ENCODE data around the gene ZNRF2. TPM values are rescaled to one million over a fixed set of nuclear protein-coding genes. Genes with fewer than 3 reads are reported as not detected.
A peak's percentile ranks its signal among the peaks of the same experiment; 100 is the strongest.

Gene ZNRF2
- total RNA-seq, 1 experiment from 2014 or later, result 24.7 TPM

GRCh38 chr7:30391806-30392205 is 107.4 kb downstream of the ZNRF2 start:
- Histone ChIP-seq H3K27ac (no peak overlapping the region), H3K9me3 (ENCODE audit: insufficient read depth, low read depth) (no peaks in the 10 kb centered on the region), H3K79me2 (ENCODE audit: low read depth) (no peaks in the 10 kb centered on the region), H2AFZ (no peak overlapping the region), H3K9me2 (ENCODE audit: insufficient read depth) (no peaks in the 10 kb centered on the region), H3K4me1 (replicated peaks; ENCODE audit: insufficient read depth) (peaks cover 8% of the 10 kb centered on the region; the same call in 1 of the 2 replicates), H4K20me1 (ENCODE audit: insufficient read depth) (no peaks in the 10 kb centered on the region), H3K4me2 (no peak overlapping the region), H3K27me3 (ENCODE audit: insufficient read depth, low read depth) (no peaks in the 10 kb centered on the region), H3K36me3 (ENCODE audit: low read depth) (no peaks in the 10 kb centered on the region), H3K4me3 (no peak overlapping the region), H3F3A (ENCODE audit: insufficient read depth, low read depth) (peaks cover 7% of the 10 kb centered on the region; the same call in 1 of the 2 replicates)
- intact Hi-C loops (cut with micrococcal nuclease; ENCODE audit: unreplicated experiment), result no loop called here
- BruUV-seq (replicated peaks), result no TSS peak
- TF ChIP-seq EZH2 (IDR thresholded peaks at IDR 0.05; ENCODE audit: low read depth) (no peak), CTCF (conservative IDR thresholded peaks at IDR 0.05) (no peak)
- ChIA-PET CTCF (no interaction called here), POLR2A (ENCODE audit: unreplicated experiment) (interaction anchor here (0.6 kb wide), 2 partner anchors 183 to 243 kb away, joined by 3 read pairs; no protein-coding TSS in a partner anchor)
- peak in 1 of 2 experiments; percentile 14 for DNase-seq

- Histone ChIP-seq H3K4me1 (replicated peaks; ENCODE audit: insufficient read depth) (peaks cover 8% of the 10 kb centered on the region; the same call in 1 of the 2 replicates), H3K36me3 (ENCODE audit: low read depth) (no peaks in the 10 kb centered on the region), H3K4me3 (no peak overlapping the region), H3K27ac (no peak overlapping the region), H3K4me2 (no peak overlapping the region), H3K9me2 (ENCODE audit: insufficient read depth) (no peaks in the 10 kb centered on the region), H3K79me2 (ENCODE audit: low read depth) (no peaks in the 10 kb centered on the region), H3K9me3 (ENCODE audit: insufficient read depth, low read depth) (no peaks in the 10 kb centered on the region), H3K27me3 (ENCODE audit: insufficient read depth, low read depth) (no peaks in the 10 kb centered on the region), H2AFZ (no peak overlapping the region), H4K20me1 (ENCODE audit: insufficient read depth) (no peaks in the 10 kb centered on the region), H3F3A (ENCODE audit: insufficient read depth, low read depth) (peaks cover 7% of the 10 kb centered on the region; the same call in 1 of the 2 replicates)
- BruUV-seq (replicated peaks), result no TSS peak
- ChIA-PET POLR2A (ENCODE audit: unreplicated experiment) (no interaction called here), CTCF (interaction anchor here (0.6 kb wide), 1 partner anchor 59 kb away, joined by 3 read pairs; no protein-coding TSS in a partner anchor)
- no peak for TF ChIP-seq CTCF (conservative IDR thresholded peaks at IDR 0.05)
- no peak for TF ChIP-seq EZH2 (IDR thresholded peaks at IDR 0.05; ENCODE audit: low read depth)
- intact Hi-C loops (cut with micrococcal nuclease; ENCODE audit: unreplicated experiment), result loop anchor here (5.0 kb wide), 2 partner anchors 33 to 103 kb away; no protein-coding TSS in a partner anchor
- no peak for DNase-seq
Observed at GRCh38 chr7:30395676-30396075, 111.3 kb downstream of the ZNRF2 start.

- no peaks in the 10 kb centered on the region for H3K9me3 ChIP-seq (ENCODE audit: insufficient read depth, low read depth)
- TF ChIP-seq EZH2 (IDR thresholded peaks at IDR 0.05; ENCODE audit: low read depth), result no peak
- peak; percentile 39; the same call in 1 of the 2 replicates for TF ChIP-seq CTCF (conservative IDR thresholded peaks at IDR 0.05)
- POLR2A ChIA-PET (ENCODE audit: unreplicated experiment), result interaction anchor here (0.9 kb wide), 1 partner anchor 32 kb away, joined by 4 read pairs; no protein-coding TSS in a partner anchor
- no peaks in the 10 kb centered on the region for H3K9me2 ChIP-seq (ENCODE audit: insufficient read depth)
- CTCF ChIA-PET, result interaction anchor here (0.6 kb wide), 2 partner anchors 47 to 60 kb away, joined by 3 read pairs; no protein-coding TSS in a partner anchor
- no peak overlapping the region for H2AFZ ChIP-seq
- BruUV-seq (replicated peaks), result no TSS peak
- no peaks in the 10 kb centered on the region for H3K27me3 ChIP-seq (ENCODE audit: insufficient read depth, low read depth)
- H3K4me1 ChIP-seq (replicated peaks; ENCODE audit: insufficient read depth), result peaks cover 8% of the 10 kb centered on the region; the same call in 1 of the 2 replicates
- H3K4me3 ChIP-seq, result no peak overlapping the region
- H3K27ac ChIP-seq, result no peak overlapping the region
- no peaks in the 10 kb centered on the region for H3K79me2 ChIP-seq (ENCODE audit: low read depth)
- H3K36me3 ChIP-seq (ENCODE audit: low read depth), result no peaks in the 10 kb centered on the region
- no peak for DNase-seq
- H3F3A ChIP-seq (ENCODE audit: insufficient read depth, low read depth), result peaks cover 7% of the 10 kb centered on the region; the same call in 1 of the 2 replicates
- no peak overlapping the region for H3K4me2 ChIP-seq
- H4K20me1 ChIP-seq (ENCODE audit: insufficient read depth), result no peaks in the 10 kb centered on the region
- intact Hi-C loops (cut with micrococcal nuclease; ENCODE audit: unreplicated experiment), result loop anchor here (5.0 kb wide), 2 partner anchors 34 to 104 kb away; no protein-coding TSS in a partner anchor
Observed at GRCh38 chr7:30396389-30396788, 112.0 kb downstream of the ZNRF2 start.

Data from PC-9 (cell line).